CD4-positive, alpha-beta T cell treated with Interleukin-15 for 4 hours (primary cell): ENCODE measurements around the gene CIAO3.
"Not testable (repeated sequence)": the region's sequence is repeated elsewhere in the genome, so short reads cannot be mapped to it uniquely, and the experiment has no call there.

ENCODE experiments used
- DNase-seq: peaks from one replicate; pipeline ENCODE4 v3.0.0-alpha.2; 2020; ENCODE audit warnings: low spot score

Gene CIAO3

DNA sequence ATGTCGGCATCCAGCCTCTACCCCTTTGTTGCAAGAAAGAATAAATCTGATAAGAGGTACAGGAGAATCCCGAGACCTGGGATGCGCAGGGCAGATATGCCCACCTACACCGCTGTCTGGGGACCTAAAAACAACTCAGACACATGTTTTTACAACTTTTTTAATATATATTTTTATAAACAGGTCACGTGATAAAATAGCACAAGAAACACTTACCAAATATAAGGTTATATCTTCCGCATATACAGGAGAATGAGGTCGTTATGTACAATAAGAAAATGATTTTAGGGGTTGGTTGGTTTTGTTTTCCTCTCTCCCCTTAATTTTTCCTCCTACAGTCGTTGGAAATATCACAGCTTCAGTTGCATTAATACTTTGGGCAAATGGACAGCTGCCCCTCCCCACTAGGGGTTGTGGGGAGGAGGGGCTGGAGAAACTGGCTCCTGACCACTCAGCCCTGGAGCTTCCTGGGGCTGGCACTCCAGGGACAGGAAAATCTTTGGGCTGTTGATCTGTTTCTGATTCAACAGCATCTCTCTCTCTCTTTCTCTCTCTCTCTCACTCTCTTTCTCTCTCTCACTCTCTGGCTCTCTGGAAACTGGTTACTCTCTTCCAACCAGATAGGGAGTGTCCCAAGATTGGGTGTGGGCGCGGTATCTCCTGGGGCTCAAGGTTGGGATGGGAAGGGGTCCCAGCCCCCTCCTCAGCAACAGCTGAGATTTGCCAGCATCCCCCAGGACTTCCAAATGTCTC is 48.3 kb downstream of the CIAO3 start:
- DNase-seq: no peak

DNA sequence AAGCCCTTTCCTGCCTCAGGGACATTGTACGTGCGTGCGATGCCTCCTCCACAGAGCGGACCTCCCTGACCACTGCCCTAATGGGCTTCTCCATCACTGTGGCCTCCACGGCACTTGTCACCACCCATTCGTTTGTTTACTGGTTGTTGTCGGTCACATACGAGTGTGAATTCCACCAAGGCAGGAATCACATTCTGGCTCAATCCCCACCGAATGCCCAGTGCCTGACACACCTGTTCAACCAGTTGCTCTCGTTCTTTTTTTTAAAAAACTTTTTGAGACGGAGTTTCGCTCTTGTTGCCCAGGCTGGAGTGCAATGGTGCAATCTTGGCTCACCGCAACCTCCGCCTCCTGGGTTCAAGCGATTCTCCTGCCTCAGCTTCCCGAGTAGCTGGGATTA is 49.6 kb downstream of the CIAO3 start:
- not testable (repeated sequence) for DNase-seq

DNA sequence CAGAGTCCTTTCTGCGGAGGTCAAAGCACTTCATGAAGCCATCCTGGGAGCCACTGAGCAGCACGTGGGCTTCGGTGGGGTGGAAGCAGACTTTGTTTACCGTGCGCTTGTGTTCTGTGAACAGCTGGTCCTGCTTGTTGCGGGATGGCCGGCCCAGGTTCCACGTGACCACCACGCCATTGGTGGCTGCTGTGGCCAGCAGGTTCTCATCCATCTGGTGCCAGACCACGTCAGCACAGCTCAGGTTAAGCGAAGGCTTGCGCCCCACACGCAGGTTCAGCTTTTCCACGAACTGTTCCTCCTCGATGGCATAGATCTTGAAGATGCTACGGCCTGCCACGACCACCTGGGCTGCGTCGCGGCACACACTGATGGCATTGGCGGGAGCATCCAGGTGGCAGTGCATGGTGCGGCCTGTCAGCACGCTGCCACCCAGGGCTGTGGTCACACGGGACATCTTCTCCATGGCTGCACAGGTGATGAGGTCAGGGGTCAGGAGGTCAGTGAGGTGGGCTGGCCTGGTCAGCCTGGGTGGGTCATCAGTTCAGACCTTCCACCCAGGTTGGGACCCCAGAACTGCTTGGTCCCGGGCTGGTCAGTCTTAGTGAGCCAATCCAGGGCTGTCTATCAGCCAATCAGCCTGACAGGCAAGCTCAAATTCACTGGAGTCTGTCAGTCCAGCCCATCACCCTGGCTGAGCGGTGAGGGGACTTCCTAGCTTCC is 51.5 kb downstream of the CIAO3 start:
- no peak for DNase-seq

DNA sequence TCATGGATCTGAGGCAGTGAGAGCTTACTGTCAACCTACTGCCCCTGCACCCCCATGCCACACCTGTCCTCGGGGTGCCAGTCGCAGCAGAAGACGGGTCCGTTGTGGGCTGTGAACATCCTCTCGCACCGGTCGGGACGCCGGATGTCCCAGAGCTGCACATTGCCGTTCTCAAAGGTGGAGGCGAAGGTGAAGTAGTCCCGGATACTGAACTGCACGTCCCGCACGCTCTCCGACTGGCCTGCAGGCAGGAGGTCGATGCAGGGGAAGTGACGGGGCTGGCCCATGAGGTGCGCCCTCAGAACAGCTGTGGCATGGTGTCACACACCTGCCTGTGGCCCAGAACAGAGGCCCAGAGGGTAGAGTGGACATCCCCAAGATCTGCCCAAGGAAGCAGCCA is 53.3 kb downstream of the CIAO3 start:
- DNase-seq: no peak

DNA sequence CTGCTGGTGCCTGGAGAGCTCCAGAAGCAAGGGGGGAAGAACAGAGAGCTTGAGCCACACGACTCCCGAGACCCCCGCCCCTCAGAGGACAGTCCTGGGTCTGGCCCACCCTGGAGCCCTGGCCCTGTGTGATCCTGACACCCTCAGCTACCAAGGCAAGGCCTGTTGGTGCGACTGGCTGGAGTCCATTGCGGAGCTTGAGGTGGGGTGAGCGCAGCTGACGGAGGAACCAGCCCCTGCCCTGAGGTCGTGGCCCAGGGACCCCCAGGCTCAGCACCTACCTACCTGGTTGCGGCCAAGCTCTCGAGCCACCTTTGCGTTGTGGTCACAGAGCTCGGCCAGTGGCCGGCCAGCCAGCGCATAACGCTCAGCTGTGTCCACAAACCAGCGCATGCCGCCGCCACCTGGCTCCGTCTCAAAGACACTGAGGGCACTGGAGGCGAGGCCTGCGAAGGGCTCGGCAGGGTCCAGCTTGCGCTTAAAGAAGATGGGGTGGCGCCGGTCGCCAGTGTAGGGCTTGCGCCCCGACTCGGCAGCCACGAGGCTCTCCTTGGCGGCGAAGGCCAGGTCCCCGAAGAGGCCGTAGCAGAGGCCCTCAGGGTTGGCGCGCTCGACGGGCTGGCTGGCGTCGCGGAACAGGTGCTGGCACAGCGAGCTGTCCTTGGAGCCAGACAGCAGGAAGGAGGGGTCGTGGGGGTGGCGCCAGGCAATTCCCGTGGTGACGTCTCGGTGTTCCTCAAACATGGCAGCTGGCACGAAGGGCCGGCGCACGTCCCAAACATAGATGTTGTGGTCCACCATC is 54.1 kb downstream of the CIAO3 start:
- DNase-seq: no peak

DNA sequence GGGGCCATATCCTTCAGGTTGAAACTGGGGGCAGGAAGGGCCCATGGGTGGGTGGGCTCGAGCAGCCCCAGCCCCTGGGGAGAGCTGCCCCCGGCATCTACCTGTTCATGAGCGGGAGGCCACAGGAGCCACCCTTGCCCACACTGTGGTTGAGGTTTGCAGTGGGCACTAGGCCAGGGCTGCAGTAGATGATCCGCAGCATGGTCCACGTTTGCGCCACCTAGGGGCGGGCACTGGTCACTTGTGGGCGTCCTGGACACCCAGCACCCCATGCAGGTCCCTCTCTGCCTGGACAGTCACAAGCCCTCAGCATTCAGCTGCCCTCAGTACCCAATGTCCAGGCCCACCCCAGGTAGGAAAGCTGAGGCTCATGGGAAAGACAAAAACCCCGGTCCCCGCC is 54.8 kb downstream of the CIAO3 start:
- no peak for DNase-seq

DNA sequence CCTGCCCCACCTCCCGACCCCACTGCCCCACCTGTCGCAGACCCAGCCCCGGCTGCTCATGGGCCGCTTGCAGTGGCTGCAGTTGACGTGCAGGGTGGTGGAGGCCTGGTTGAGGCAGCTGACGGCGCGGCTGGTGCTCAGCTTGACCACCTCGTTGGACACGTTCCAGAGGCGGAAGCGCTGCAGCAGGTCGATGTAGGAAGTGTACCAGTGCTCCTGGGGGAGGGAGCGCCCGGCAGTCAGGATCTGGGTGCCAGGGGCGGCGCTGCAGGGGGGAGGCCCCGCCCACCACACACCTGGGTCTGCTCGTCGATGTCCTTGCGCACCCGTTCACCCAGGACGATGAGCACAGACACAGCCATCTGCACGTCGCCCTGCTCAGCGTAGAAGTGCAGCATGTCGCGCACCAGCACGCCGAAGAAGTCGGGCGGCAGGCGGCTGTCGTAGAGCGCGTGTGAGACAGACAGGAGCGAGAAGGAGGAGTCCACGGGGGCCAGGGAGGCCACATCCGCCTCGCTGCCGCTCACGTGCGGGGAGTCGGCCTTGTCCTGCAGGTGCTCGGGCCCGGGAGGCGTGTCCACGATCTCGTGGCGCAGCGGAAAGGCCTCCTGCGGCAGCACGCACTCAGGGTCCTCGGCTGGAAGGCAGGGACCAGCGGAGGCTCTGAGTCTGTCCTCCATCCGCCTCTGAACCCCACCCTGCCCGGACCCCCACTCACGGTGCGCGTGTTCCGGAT is 55.7 kb downstream of the CIAO3 start:
- no peak for DNase-seq

DNA sequence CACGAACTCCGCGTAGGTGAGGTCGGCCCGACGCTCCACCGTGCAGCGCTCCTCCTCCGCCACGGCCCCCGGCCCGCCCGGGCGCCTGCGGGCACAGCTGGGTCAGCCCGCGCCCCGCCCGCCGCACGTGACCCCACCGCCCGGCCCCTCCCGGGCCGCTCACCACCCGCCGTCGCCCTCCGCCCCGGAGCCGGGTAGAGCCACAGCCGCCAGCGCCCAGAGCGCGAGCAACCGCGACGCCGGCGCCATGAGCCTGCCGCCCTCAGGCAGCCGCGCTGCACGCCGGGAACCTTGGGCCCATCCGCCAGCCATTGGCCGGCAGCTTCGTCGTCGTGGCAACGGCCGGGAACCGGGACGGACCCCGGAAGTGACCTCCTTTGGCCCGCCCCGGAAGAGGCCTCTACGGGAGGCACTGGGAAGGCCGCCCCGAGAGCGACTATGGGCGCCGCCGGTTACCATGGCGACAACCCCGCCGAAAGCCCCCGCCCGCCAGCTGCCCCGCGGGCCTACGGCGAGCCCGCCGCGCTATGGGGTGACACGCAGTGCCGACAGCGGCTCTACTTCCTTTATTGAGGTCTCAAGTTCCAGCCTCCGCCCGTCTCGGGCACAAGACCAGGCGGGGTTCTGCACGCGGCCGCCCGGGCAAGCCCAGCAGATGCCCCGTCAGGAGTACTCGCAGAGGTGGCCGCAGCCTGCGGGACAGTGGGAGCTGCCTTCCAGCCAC is 56.6 kb downstream of the CIAO3 start, which contains the start of gene JMJD8:
Gene JMJD8, minus strand, starts transcription at position 264 of the 724 bp plus-strand sequence. Its CDS starts 15 bp downstream, at position 249.
- DNase-seq: peak; percentile 97

DNA sequence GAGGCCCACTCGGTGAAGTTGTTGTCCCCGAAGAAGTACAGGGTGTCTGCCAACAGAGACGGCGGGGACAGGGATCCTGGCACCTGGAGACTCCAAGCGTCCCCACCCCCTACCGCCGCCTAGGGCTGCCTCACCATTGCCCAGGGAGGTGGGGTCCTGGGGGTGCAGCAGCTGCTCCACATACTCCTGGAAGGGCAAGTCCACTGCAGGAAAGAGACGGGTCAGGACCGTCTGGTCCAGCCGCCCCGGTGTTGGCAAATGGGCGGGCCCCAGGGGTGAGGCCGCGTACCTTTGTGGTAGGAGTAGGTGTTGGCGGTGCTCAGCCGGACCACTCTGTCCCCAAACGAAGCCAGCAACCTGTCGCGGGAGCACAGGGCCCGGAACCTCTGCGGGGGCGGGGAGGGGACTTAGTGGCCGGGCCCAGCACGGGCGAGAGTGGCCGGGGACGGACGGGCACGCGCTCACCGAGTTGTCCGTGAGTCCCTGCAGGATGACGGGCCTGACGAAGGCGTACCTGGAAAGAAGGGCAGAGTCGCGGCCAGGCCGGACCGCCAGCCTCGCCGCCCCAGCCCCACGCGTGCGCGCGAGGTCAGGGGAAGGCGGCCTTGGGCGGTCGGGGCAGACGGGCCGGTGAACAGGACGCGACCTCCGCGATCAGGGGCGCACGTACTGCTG is 57.3 kb downstream of the CIAO3 start:
- DNase-seq: no peak

DNA sequence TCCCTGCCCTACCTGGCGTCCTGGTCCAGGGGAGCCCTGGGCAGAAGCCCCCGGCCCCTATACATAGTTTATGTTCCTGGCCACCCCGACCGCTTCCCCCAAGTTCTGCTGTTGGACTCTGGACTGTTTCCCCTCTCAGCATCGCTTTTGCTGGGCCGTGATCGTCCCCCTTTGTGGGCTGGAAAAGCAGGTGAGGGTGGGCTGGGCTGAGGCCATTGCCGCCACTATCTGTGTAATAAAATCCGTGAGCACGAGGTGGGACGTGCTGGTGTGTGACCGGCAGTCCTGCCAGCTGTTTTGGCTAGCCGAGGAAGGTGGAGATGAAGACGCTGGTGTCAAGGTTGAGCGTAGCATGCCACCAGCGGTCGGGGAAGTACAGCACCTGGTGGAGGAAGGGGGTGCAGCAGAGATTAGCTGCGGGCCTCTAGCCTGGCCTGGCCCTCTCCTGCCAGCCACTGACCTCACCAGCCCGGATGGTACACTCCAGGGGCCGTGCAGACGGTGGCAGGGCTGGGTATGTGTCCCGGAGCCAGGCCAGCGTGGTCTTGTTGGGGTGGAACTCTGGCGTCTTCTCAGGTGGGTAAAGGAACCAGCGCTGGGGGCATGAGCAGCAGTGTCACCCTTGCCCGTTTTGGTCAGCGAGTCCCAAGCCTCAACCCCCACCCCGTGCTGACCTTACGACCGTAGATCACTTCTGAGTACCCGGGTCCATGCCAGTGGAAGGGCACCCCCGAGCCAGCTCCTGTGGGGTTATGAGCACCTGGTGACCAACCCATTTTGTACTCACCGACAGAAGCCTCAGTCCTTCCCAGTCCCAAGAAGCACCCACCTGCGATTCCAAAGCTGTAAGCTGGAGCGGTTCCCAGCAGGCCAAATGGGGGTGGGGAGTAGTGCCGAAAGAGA is 58.1 kb downstream of the CIAO3 start:
- DNase-seq: no peak

DNA sequence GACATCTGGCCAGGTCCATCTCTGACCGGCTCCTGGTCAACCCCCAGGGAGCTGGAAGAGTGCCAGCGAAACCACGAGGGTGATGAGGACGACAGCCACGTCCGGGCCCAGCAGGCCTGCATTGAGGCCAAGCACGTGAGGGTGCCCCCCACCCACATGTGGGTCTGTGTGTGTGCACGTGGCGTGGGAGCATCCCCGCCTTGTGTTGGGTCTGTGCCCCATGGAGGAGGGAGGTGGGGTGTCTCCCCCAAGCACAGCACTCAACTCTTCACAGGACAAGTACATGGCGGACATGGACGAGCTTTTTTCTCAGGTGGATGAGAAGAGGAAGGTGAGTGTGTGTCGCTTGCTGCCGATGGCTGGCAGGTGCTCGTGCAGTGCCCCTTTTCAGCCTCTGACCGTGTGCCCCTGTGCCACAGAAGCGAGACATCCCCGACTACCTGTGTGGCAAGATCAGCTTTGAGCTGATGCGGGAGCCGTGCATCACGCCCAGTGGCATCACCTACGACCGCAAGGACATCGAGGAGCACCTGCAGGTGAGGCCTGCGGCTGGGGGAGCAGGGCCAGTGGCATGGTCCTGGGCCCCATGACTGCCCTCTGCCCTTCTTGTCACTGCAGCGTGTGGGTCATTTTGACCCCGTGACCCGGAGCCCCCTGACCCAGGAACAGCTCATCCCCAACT is 58.9 kb downstream of the CIAO3 start:
- DNase-seq: no peak

DNA sequence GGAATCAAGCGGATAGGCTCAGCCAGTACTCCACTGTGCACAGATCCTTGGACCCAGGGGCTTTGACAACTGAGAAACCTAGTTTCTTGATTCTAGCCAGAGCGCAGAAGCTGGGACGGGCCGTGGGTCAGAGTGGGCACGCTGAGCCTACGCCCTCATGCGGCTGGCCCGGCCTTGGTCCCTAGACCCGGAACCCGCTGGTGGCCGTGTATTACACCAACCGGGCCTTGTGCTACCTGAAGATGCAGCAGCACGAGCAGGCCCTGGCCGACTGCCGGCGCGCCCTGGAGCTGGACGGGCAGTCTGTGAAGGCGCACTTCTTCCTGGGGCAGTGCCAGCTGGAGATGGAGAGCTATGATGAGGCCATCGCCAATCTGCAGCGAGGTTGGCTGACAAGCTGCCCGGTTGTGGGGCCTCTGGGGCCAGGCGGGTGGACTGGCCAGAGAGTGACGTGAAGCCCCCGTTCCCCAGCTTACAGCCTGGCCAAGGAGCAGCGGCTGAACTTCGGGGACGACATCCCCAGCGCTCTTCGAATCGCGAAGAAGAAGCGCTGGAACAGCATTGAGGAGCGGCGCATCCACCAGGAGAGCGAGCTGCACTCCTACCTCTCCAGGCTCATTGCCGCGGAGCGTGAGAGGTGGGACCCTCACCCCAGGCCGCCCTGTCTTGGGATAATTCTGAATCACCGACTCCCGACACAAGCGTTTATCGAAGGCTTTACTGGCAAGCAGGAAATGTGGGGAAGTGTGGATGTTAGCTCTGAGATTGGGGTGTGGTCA is 59.6 kb downstream of the CIAO3 start:
- no peak for DNase-seq

DNA sequence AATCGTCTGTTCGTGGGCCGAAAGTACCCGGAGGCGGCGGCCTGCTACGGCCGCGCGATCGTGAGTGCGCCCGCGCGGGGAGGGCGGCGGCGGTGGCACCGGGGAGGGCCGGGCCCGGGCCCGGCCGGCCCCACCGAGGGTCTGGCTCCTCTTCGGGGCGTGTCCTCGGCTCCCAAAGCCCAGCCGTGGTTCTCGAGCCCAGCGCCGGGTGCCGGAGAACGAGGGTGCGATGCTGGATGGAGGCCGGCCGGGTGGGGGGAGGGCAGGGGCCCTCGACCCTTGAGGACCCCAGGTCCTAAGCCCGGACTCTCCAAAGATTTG is 60.2 kb downstream of the CIAO3 start:
- no peak for DNase-seq

DNA sequence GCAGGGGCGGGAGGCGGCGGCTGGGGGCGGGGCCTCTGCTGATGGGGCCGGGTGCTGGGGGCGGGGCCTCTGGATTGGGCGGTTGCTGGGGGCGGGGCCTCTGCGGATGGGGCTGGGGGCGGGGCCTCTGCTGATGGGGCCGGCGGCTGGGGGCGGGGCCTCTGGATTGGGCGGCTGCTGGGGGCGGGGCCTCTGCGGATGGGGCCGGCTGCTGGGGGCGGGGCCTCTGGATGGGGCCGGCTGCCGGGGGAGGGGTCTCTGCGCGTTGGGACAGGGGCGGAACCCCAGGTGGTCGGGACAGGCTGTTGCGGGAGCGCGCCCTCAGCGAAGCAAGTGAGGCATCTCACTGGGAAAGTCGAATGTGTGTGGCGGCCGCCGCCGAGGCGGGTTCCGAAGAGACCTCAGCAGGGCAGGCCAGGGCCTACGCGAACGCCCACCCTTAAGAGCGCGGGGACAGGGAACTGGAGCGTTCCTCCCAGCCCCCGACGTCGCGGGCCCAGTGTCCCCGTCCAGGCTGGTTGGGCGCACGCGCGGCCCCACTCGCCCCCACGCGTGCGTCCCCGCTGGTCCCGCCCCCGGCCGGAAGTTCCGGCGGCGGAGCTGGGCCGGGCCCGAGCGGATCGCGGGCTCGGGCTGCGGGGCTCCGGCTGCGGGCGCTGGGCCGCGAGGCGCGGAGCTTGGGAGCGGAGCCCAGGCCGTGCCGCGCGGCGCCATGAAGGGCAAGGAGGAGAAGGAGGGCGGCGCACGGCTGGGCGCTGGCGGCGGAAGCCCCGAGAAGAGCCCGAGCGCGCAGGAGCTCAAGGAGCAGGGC is 60.8 kb downstream of the CIAO3 start, which contains the start of gene STUB1:
Gene STUB1, plus strand, starts transcription at position 597 of the 811 bp plus-strand sequence. Its CDS starts 116 bp downstream, at position 713.
- DNase-seq: peak; percentile 79
